AG04449 (cell line): ENCODE data around the gene LHFPL6.

ENCODE experiments used
- CTCF ChIA-PET: fragments of 350-600 bp; formaldehyde crosslinking; extraction: SDS; loops from one replicate; lab custom pipeline; 2021; ENCODE audit warnings: antibody characterized with exemption; lab: Yijun Ruan, JAX
- POLR2A ChIA-PET: fragments of 400-600, 350-600 bp; formaldehyde crosslinking; extraction: SDS; loops from one replicate; lab custom pipeline; 2020; ENCODE audit warnings: antibody characterized with exemption, inconsistent platforms; lab: Yijun Ruan, JAX
- DNase-seq: peaks from one replicate; pipeline ENCODE4 v3.0.0-alpha.2; 2010; ENCODE audit warnings: low read depth, low spot score
- H3K4me3 ChIP-seq: 2 replicates; pipeline ENCODE4 v1.5.1; 2011; ENCODE audit warnings: low read depth, mild to moderate bottlenecking, control low read depth, low read length
- TF ChIP-seq, protein P1 (sequence below): IDR thresholded peaks from one replicate; pipeline ENCODE4 v1.5.1; 2011; ENCODE audit warnings: mild to moderate bottlenecking, moderate library complexity, low read length, control low read depth, inconsistent platforms; ENCODE audit not compliant: insufficient read depth; ENCODE audit errors: missing control alignments

Gene LHFPL6

DNA sequence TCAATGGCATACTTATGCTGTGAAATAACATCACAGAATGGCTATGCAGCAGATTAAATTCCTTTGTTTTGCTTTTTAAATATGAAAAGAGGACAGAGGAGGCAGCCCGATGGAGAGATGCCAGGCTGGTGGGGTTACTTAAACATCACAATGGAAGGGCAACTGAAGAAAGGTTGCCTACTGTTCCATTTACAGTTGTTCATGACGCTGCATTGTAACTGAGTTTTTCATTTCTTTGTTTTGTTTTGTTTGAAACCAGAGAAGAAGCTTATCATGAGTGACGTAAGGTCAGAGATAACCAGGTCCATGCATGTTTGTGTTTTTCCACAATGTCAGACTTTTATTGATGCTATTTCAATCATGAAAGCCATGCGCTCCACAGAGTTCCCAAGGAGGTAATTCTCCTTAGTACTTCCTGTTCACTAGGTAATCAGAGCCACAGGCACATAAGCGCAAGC is 273.8 kb downstream of the LHFPL6 start:
- ChIA-PET POLR2A (no interaction called here), CTCF (interaction anchor here (1.6 kb wide), 1 partner anchor 283 kb away, joined by 5 read pairs; no protein-coding TSS in a partner anchor)
- H3K4me3 ChIP-seq, result no peak overlapping the region
- no peak for DNase-seq
- TF ChIP-seq, protein P1, sequence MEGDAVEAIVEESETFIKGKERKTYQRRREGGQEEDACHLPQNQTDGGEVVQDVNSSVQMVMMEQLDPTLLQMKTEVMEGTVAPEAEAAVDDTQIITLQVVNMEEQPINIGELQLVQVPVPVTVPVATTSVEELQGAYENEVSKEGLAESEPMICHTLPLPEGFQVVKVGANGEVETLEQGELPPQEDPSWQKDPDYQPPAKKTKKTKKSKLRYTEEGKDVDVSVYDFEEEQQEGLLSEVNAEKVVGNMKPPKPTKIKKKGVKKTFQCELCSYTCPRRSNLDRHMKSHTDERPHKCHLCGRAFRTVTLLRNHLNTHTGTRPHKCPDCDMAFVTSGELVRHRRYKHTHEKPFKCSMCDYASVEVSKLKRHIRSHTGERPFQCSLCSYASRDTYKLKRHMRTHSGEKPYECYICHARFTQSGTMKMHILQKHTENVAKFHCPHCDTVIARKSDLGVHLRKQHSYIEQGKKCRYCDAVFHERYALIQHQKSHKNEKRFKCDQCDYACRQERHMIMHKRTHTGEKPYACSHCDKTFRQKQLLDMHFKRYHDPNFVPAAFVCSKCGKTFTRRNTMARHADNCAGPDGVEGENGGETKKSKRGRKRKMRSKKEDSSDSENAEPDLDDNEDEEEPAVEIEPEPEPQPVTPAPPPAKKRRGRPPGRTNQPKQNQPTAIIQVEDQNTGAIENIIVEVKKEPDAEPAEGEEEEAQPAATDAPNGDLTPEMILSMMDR, result no peak

DNA sequence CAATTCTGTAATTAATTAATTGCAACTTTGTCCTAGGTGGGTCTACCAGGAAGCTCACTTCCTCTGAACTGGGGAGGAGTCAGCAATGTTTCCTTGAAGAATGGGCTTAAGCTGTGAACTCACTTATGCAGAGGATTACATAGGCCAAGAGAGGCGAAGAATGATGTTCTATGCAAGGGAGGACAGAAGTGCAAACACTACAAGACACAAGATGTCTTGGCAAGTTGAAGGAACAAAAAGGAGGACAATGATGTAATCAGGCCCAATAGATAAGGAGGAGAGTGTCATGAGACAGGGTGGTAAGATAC is 275.9 kb downstream of the LHFPL6 start:
- TF ChIP-seq, protein P1, result no peak
- CTCF ChIA-PET, result no interaction called here
- DNase-seq, result no peak
- H3K4me3 ChIP-seq, result no peak overlapping the region
- POLR2A ChIA-PET, result no interaction called here

DNA sequence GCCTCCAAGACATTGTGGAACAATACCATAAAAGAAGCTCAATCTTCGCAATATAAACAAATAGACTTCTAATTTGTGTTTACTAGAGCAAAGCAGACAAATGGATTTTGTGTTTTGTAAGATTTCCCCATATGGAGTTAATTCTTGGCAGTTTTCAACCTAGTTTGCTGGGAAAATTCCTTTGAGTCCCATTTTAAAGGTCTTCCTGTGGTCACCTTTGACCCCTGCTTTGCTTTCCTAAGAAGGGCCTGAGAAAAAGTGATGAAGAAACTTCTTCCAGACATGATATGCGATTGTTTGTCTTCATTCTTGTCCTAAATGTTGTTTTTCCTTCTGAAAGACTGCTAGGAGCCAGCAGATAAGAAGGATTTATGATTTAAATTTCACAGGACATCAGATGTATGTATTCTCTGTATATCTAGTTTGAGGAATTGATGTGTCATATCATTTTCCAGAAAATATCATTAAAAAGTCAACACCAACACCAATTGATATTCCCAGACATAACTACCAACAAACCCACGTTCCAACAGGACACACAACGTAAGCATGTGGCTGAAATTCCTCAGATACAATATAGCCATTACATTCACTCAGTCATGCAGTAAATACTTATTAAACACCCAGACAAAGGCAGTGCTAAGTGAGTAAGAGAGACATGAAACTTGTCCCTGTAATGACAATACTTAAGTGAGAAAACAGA is 276.4 kb downstream of the LHFPL6 start:
- CTCF ChIA-PET, result no interaction called here
- POLR2A ChIA-PET, result no interaction called here
- no peak for DNase-seq
- no peak overlapping the region for H3K4me3 ChIP-seq
- TF ChIP-seq, protein P1, result no peak

DNA sequence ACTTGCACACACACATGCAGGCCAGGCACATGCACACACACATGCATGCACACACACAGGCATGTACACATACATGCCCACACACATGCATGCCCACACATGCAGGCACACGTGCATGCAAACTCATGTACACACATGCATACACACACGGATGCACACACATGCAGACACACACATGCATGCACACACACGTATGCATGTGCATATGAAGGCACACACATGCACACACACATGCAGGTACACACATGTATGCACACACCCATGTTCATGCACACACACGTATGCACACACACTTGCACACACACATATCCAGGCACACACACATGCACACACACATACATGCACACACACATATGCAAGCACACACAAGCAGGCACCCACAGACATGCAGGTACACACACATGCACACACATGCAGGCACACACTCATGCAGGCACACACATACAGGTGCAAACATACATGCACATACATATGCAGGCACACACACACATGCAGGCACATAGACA is 278.1 kb downstream of the LHFPL6 start:
- DNase-seq, result no peak
- H3K4me3 ChIP-seq, result no peak overlapping the region
- TF ChIP-seq, protein P1, result no peak
- POLR2A ChIA-PET, result no interaction called here
- CTCF ChIA-PET, result interaction anchor here (0.8 kb wide), 1 partner anchor 287 kb away, joined by 3 read pairs; no protein-coding TSS in a partner anchor

DNA sequence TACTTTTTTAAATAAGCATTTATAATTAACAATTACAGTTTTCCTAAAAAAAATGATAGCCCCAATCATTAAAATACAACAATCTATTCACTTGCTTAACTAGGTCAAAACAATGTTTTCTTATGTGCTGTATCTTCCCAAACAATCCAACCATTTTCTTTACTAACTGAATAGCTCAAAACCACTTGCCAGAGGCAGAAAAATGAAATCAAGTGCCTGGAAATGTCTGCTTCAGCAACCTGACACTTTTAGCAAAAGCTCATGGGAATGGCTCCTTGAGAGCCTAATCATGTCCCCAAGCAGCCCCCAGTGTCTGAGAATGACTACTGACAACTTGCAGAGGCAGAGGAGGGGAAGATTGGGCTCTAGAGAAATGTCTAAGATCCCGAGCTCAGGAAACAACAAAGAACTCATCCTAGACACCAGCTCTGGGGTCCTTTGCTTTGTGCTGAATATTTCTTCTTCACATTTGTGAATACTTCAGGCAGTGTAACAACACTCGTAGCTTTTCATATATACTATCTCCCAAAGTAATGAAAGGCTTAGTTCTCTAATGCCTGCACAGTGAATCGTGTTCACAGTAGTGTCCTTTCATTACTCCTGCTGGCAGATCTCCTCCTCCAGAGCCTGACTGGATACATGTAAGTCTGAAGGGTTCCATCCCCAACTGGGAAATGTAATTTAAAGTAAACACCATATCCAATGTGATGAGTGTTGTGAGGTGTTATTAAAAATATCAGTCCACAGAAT is 280.0 kb downstream of the LHFPL6 start:
- TF ChIP-seq, protein P1, result no peak
- POLR2A ChIA-PET, result no interaction called here
- CTCF ChIA-PET, result interaction anchor here (1.6 kb wide), 1 partner anchor 289 kb away, joined by 5 read pairs; no protein-coding TSS in a partner anchor
- no peak overlapping the region for H3K4me3 ChIP-seq
- DNase-seq, result no peak

DNA sequence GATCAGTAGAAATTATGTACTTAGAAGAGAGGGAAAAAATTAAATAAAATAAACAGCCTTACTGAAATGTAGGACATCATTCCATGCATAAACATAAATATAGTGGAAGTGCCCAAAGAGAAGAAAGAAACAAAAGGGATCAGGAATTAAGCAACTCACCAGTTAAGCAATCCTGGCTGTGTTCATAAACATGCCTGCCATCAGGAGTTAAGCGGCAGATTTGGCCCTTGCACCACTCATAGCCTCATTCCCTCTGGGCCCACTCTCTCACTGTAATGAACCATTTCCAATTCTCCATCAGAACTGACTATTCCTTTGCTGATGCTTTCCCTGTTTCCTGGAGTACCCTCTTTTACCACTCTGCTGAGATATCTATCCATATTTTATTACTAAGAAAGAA is 281.4 kb downstream of the LHFPL6 start:
- TF ChIP-seq, protein P1, result no peak
- ChIA-PET CTCF (no interaction called here), POLR2A (no interaction called here)
- H3K4me3 ChIP-seq, result no peak overlapping the region
- DNase-seq, result no peak
